MCF 10A (cell line): Measurements from ENCODE around the gene VAX1. TPM values are rescaled to one million over a fixed set of nuclear protein-coding genes. Genes with fewer than 3 reads are reported as not detected.

Source experiments
- BruUV-seq: library from RNA; stranded (reverse); fragments of 400-500 nt; replicated peaks from 2 replicates; lab custom pipeline; 2021; lab: Mats Ljungman, UMichigan
- CTCF ChIA-PET: fragments of 300-600 bp; sonication (Branson Sonifier 250); formaldehyde crosslinking; extraction: SDS; loops from one replicate; lab custom pipeline; 2021; ENCODE audit warnings: antibody characterized with exemption, inconsistent platforms; lab: Yijun Ruan, JAX
- POLR2A ChIA-PET: fragments of 300-600, 350-650 bp; sonication (Branson Sonifier 250); formaldehyde crosslinking; extraction: SDS; loops from one replicate; lab custom pipeline; 2020; ENCODE audit warnings: antibody characterized with exemption, inconsistent platforms; lab: Yijun Ruan, JAX
- DNase-seq: peaks from one replicate; pipeline ENCODE4 v3.0.0-alpha.2; 2018; ENCODE audit not compliant: unreplicated experiment
- H3K27ac Mint-ChIP-seq: one replicate; pipeline ENCODE4 v1.8.0; 2022; ENCODE audit warnings: mild to moderate bottlenecking, low read depth, mixed read lengths; ENCODE audit not compliant: unreplicated experiment
- H3K27me3 Mint-ChIP-seq: one replicate; pipeline ENCODE4 v1.8.0; 2022; ENCODE audit warnings: mixed read lengths; ENCODE audit not compliant: insufficient read depth, unreplicated experiment
- H3K36me3 Mint-ChIP-seq: one replicate; pipeline ENCODE4 v1.8.0; 2022; ENCODE audit warnings: mild to moderate bottlenecking, moderate library complexity, mixed read lengths; ENCODE audit not compliant: insufficient read depth, unreplicated experiment
- H3K4me1 Mint-ChIP-seq: one replicate; pipeline ENCODE4 v1.8.0; 2022; ENCODE audit warnings: mixed read lengths; ENCODE audit not compliant: insufficient read depth, unreplicated experiment
- H3K4me3 Mint-ChIP-seq: one replicate; pipeline ENCODE4 v1.8.0; 2022; ENCODE audit warnings: mild to moderate bottlenecking, moderate library complexity, mixed read lengths; ENCODE audit not compliant: unreplicated experiment
- H3K9me3 Mint-ChIP-seq: one replicate; pipeline ENCODE4 v1.8.0; 2022; ENCODE audit warnings: mixed read lengths; ENCODE audit not compliant: unreplicated experiment
- CTCF ChIP-seq: fragments of 200-600 bp; IDR thresholded peaks from one replicate; pipeline ENCODE4 v1.8.0; 2022; ENCODE audit warnings: antibody characterized with exemption, mild to moderate bottlenecking; ENCODE audit not compliant: unreplicated experiment
- intact Hi-C: fragments of 100-400 bp; cut with micrococcal nuclease; formaldehyde crosslinking; loops from 2 replicates; pipeline ENCODE4 v1.14.1; 2022
- total RNA-seq: library from RNA; stranded (reverse); gene quantifications from 2 replicates; pipeline ENCODE4 v1.2.3, GENCODE V29; 2022

Gene VAX1
- total RNA-seq, 1 experiment from 2014 or later = not detected

GRCh38 chr10:117175215-117175900 lies 37.3 kb upstream of the VAX1 start:
- ChIA-PET POLR2A (interaction anchor here (0.6 to 1.7 kb wide), 6 partner anchors 12 to 570 kb away, joined by 3 to 25 read pairs (median 4); no protein-coding TSS in a partner anchor), CTCF (interaction anchor here (0.6 to 18.6 kb wide), 63 partner anchors 9 to 650 kb away, joined by 3 to 578 read pairs (median 4); partner anchors contain the start of genes ENO4 and HSPA12A)
- no peak for TF ChIP-seq CTCF
- DNase-seq = no peak
- no peaks in the 10 kb centered on the region for H3K9me3 Mint-ChIP-seq
- no peak overlapping the region for H3K27ac Mint-ChIP-seq
- H3K27me3 Mint-ChIP-seq = peaks cover 37% of the 10 kb centered on the region
- BruUV-seq = no TSS peak
- intact Hi-C loops = loop anchor here (1.0 to 10.0 kb wide), 5 partner anchors 101 to 548 kb away; no protein-coding TSS in a partner anchor
- H3K4me3 Mint-ChIP-seq = peak overlapping the region; percentile 71
- no peaks in the 10 kb centered on the region for H3K36me3 Mint-ChIP-seq
- no peaks in the 10 kb centered on the region for H3K4me1 Mint-ChIP-seq

DNA sequence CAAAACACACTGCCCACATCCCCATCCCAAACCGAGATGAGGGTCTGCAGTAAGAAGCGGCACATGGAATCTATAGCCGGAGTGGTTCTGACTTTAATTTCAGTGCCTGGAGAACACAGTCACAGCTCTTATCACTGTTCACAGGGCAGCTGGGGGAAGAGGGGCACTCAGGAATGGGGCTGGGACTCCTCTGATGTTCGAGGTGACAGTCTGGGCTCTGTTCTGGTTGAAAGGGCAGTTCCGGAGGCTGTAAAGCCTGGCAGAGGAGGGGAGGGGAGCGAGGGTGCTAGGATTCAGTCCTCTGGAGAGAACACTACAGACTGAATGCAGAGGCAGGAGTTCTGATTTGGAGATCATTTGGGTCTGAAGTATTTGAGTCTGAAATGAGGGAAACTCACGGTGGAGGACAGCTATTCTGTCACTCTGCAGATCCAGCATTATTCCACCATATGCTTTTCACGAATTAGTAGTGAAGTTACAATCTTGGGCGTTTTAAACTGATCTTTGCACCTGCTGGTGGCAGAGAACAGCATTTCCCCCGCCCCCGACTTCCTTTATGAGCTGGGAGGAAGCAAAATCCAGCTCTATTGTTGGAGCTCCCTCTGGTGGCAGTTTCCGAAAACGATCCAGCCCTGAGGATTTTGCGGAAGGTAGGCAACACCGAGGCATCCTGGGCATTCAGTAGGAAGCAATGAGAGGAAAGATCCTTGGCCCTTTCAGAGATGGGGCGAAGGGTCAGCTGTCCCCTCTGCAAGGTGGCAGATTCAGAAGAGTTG lies 36.6 kb upstream of the VAX1 start:
- Mint-ChIP-seq H3K27me3 (peaks cover 33% of the 10 kb centered on the region), H3K4me3 (peak overlapping the region; percentile 71), H3K27ac (no peak overlapping the region), H3K4me1 (no peaks in the 10 kb centered on the region), H3K36me3 (no peaks in the 10 kb centered on the region), H3K9me3 (no peaks in the 10 kb centered on the region)
- TF ChIP-seq CTCF = peak; percentile 78
- BruUV-seq = no TSS peak
- peak; percentile 89 for DNase-seq
- ChIA-PET POLR2A (interaction anchor here (0.6 to 1.7 kb wide), 6 partner anchors 12 to 569 kb away, joined by 3 to 25 read pairs (median 4); no protein-coding TSS in a partner anchor), CTCF (interaction anchor here (0.6 to 18.6 kb wide), 68 partner anchors 8 to 649 kb away, joined by 3 to 578 read pairs (median 4); partner anchors contain the start of genes ENO4 and HSPA12A)
- intact Hi-C loops = loop anchor here (1.0 to 10.0 kb wide), 5 partner anchors 100 to 547 kb away; no protein-coding TSS in a partner anchor

DNA sequence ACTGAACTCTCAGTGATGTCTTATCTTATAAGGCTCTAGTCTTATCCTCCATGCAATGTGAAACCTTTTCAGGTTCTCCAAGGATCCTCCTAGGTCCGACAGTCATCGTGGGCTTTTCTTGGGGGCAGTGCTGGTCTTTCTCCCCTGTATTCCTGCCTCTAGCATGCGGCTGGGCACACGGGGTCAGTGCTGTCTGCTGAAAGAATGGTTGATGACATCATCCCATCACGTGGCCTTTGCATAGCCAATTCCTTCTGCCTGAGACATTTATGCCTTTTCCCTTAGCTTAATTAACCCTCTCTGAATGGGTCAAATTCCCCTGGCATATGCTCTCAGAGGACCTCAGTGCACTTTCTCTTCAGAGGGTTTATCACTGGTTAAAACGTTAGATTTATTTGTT lies 32.2 kb upstream of the VAX1 start:
- ChIA-PET POLR2A (interaction anchor here (0.6 kb wide), 1 partner anchor 292 kb away, joined by 5 read pairs; no protein-coding TSS in a partner anchor), CTCF (interaction anchor here (0.5 to 18.6 kb wide), 6 partner anchors 16 to 735 kb away, joined by 3 to 578 read pairs (median 3); no protein-coding TSS in a partner anchor)
- Mint-ChIP-seq H3K4me1 (no peaks in the 10 kb centered on the region), H3K27me3 (peaks cover 42% of the 10 kb centered on the region), H3K36me3 (no peaks in the 10 kb centered on the region), H3K27ac (no peak overlapping the region), H3K9me3 (no peaks in the 10 kb centered on the region), H3K4me3 (no peak overlapping the region)
- TF ChIP-seq CTCF = no peak
- no TSS peak for BruUV-seq
- DNase-seq = no peak
- intact Hi-C loops = loop anchor here (10.0 kb wide), 1 partner anchor 95 kb away; no protein-coding TSS in a partner anchor
